Measurements from ENCODE around the gene TMEM79. TPM values are rescaled to one million over a fixed set of nuclear protein-coding genes. Genes with fewer than 3 reads are reported as not detected.
"Not testable (repeated sequence)": the region's sequence is repeated elsewhere in the genome, so short reads cannot be mapped to it uniquely, and the experiment has no call there.

The TMEM79 gene
- total RNA-seq, 1 donor = 4.8 TPM

- DNase-seq (ENCODE audit: low read depth in 2 of 3, low spot score in 2 of 3) = no peak
Measured at GRCh38 chr1:156298852-156299357, 14.8 kb downstream of the TMEM79 start, which contains the start of gene VHLL. TSS of gene VHLL (minus strand) at chr1:156299307. CDS start at chr1:156299189, 118 bp downstream.

DNA sequence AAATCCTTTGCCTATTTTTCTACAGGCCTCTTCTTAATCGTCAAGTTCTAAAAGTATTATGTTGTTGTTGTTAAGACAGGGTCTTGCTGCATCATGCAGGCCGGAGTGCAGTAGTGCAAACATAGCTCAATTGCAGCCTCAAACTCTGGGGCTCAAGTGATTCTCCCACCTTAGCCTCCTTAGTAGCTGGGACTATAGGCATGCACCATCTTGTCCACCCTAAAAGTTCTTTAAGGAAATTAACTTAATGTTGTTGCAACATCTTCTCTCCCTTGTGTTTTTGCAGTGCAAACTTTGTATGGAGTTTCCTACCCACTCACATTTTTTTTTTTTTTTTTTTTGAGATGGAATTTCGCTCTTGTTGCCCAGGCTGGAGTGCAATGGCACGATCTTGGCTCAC lies 19.1 kb downstream of the TMEM79 start:
- no peak for DNase-seq (ENCODE audit: low read depth in 2 of 3, low spot score in 2 of 3)

GRCh38 chr1:156305215-156305614 lies 21.1 kb downstream of the TMEM79 start:
- DNase-seq (ENCODE audit: low read depth in 2 of 3, low spot score in 2 of 3) = no peak

DNA sequence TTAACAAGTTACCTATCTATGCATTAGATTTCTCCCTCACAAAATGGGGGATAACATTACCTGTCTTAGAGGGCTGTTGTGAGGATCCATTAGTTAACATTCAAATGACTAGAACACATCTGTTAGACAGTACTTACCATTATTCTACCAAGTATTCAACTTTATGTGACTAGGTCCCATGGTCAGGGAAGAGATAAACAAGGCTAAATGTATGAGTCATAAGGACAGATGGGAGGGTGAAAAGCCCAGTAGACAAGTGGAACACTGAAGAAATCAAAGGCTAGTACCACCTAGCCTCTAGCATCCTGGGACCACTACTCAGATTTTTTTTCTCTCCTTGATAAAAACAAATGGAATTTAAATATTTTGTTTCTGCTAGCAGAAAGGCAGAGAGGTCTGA lies 24.0 kb downstream of the TMEM79 start:
- DNase-seq (ENCODE audit: low read depth in 2 of 3, low spot score in 2 of 3) = no peak

DNA sequence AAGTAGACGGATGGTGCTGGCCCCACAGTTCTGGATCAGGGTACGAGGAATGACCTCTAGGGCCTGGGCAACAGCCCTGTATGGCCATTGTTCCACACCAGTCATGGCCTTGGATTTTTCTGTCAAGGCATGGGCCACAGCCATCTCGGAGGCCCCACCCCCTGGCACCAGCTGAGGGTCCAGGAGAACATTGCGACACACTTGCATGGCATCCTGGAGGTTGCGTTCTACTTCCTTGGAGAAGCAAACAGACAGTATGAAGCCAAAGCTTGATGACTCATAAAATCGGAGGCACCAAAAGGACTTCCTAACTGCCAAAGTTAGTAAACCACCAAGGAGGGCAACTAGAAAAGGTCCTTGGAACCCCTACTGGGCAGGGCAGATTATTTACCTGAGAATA lies 26.8 kb downstream of the TMEM79 start:
- no peak for DNase-seq (ENCODE audit: low read depth in 2 of 3, low spot score in 2 of 3)

DNA sequence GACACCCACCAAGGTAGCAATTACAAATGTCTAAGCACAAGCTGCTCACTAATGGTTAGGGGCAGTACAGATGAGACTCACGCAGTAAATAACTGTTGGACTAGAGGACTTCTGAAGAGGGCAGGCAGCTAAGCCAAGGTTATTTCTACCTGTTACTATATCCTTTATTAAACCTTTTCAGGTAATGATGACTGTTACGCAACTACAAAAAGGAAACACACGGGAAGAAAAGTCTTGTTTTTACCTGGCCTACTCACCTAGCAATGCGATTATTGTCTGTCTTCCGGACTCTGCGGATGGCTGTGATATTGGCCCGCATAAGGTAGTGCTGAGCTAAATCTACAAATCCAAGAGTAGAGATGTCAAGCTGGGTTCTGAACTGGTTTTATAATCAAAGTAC lies 32.8 kb downstream of the TMEM79 start:
- DNase-seq (ENCODE audit: low read depth in 2 of 3, low spot score in 2 of 3) = no peak

DNA sequence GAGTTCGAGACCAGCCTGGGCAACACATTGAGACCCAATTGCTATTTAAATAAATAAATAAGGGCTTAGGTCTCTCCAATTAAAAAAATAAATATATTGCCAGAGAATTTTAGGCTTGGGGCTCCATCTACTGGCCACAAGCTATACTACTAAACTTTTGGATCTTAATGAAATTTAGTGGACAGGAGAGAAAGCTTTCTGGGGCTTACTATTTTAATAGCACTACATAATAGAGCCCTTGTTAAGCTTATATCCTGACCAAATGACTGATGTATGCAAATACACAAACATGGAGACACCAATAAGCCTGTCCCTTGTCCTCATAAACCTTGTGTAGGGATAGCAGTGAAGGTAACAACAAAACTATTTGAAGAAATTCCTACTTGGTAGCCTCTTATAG lies 35.5 kb downstream of the TMEM79 start:
- DNase-seq (ENCODE audit: low read depth in 2 of 3, low spot score in 2 of 3) = peak in 2 of 3 donors; percentile 33 to 68

DNA sequence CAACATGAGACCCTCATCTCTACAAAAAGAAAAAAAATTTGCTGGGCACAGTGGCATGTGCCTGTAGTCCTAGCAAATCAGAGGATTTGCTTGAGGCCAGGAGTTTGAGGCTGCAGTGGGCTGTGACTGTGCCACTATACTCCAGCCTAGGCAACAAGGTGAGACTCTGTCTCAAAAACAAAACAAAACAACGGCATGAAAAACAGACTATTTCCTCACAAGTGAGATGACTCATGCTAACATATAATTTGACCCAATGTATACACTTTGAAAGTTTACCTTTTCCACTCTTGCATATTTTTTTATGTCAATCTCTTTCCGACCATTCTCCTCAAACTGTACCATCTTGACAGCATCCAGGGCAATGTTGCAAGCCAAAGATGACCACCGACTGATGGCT lies 36.4 kb downstream of the TMEM79 start:
- no peak for DNase-seq (ENCODE audit: low read depth in 2 of 3, low spot score in 2 of 3)

GRCh38 chr1:156323179-156323578 lies 39.1 kb downstream of the TMEM79 start:
- not testable (repeated sequence) for DNase-seq (ENCODE audit: low read depth in 2 of 3, low spot score in 2 of 3)

DNA sequence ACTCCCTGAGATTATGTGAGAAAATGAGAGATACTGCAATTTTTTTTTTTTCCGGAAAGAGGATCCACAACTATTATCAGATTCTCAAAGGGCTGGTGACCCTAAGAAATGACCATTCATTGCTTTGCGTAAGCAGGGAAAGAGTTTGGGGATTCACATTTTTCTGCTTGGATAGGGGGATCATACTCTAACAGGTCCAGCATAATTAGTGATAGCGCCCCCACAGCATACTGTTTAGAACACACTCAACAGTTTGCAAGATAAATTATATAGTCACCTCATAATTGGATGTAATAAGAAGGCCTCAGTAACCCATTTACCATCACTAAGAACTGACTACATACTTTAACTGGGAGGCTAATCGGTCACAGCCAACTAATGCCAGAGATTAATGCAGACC lies 52.1 kb downstream of the TMEM79 start:
- DNase-seq (ENCODE audit: low read depth in 2 of 3, low spot score in 2 of 3) = peak in 2 of 3 donors; percentile 6 to 36

DNA sequence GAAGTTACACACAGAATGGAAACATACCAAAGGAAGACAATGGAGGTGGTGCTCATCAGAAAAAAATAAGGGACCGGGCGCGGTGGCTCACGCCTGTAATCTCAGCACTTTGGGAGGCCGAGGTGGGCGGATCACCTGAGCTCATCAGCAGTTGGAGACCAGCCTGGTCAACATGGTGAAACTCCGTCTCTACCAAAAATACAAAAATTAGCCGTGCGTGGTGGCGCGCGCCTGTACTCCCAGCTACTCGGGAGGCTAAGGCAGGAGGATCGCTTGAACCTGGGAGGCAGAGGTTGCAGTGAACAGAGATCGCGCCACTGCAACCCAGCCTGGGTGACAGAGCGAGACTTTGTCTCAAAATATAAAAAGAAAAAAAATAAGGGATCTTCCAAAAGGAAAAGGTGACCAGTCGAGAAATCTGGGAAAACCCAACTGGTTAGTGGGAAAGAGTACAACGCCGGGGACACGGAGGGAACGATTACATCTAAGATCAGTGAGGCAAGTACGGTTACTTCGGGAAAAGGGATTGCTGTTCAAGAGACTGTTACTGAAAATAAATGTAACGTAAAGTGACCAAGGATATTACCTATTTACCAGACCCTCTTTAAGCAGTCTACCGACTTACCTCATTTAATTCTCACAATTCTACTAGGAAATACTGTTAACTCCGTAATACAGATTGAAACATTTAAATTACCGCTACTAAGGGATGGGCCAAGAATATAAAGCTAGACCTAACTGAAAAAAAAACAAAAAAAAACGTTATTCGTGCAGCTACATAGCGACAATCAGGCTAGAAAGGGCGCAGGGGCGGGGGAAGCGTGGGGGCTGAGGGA lies 53.1 kb downstream of the TMEM79 start:
- DNase-seq (ENCODE audit: low read depth in 2 of 3, low spot score in 2 of 3) = no peak

- DNase-seq (ENCODE audit: low read depth in 2 of 3, low spot score in 2 of 3) = no peak
Measured at GRCh38 chr1:156337888-156338179, 53.7 kb downstream of the TMEM79 start.

DNA sequence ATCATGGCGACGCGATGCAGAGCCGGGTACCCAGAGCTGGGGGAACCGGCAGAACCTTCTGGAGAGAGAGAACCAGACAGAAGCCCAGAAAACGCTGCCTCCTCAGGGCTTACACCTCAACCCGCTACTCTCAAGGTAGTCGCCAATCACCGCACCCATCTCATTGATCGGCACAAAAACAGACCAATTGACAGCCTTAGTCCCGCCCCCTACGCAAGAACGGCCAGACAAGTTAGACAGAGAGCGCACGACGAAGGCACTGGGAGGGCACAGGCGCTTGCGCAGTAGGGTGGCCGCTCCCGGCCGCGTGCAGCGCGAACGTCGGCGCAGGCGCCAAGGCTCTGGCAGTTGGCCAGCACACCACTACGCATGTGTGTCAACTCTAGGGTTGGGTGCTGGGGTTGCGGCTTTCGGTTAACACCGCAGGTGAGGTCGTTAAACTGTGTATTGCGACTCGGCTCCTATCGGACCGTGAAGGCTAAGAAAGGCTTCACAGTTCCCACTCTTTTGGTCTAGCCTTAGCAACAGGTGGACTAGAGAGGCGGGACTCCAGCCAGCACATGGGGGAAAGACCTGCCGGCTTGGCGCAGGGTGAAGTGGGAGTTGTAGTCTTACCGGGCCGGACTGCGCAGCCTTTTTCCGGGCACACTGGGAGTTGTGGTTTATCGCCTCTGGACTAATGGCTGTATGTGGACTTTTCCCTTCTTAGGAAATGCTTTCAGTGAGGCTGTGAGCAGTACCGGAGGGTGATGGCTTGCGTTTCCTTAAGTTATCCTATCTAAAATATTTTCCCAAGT lies 54.3 kb downstream of the TMEM79 start, which contains the start of the genes CCT3 and TSACC:
CCT3 (minus strand) TSS at position 113 of the 797 bp plus-strand sequence; CDS start at position 5, 108 bp downstream.
TSACC (plus strand) TSS at position 347 of the 797 bp plus-strand sequence. CDS start 1,232 bp downstream, outside the sequence.
- peak; percentile 99 to 100 (median 100) for DNase-seq (ENCODE audit: low read depth in 2 of 3, low spot score in 2 of 3)

Other genes starting within 250 kb of the TMEM79 start
- gene UBQLN4, start 230.5 kb upstream of the TMEM79 start, total RNA-seq = 17.5 TPM
- 68.1 TPM for gene LAMTOR2, start 229.5 kb upstream of the TMEM79 start, total RNA-seq
- under 0.01 TPM for gene RAB25, start 223.2 kb upstream of the TMEM79 start, total RNA-seq
- gene MEX3A, start 201.9 kb upstream of the TMEM79 start, total RNA-seq = 3.2 TPM
- 280 TPM for gene LMNA, start 169.6 kb upstream of the TMEM79 start, total RNA-seq
- 15.1 TPM for gene SEMA4A, start 130.7 kb upstream of the TMEM79 start, total RNA-seq
- gene SLC25A44, start 90.2 kb upstream of the TMEM79 start, total RNA-seq = 13.2 TPM
- 103 TPM for gene PMF1, start 71.3 kb upstream of the TMEM79 start, total RNA-seq
- gene BGLAP, start 42.1 kb upstream of the TMEM79 start, total RNA-seq = 1.9 TPM
- gene PAQR6, start 36.3 kb upstream of the TMEM79 start, total RNA-seq = 2.2 TPM
- 52.5 TPM for gene SMG5, start 1.5 kb upstream of the TMEM79 start, total RNA-seq
- 50.1 TPM for gene GLMP, start 11.4 kb downstream of the TMEM79 start, total RNA-seq
- not detected for gene VHLL, start 15.0 kb downstream of the TMEM79 start, total RNA-seq
- 353 TPM for gene CCT3, start 54.0 kb downstream of the TMEM79 start, total RNA-seq
- gene TSACC, start 54.2 kb downstream of the TMEM79 start, total RNA-seq = not detected
- gene RHBG, start 84.9 kb downstream of the TMEM79 start, total RNA-seq = not detected
- 54.7 TPM for gene MEF2D, start 216.4 kb downstream of the TMEM79 start, total RNA-seq